ENCODE measurements around the gene CAMKK2. TPM values are rescaled to one million over a fixed set of nuclear protein-coding genes. Genes with fewer than 3 reads are reported as not detected.

CAMKK2 gene
- polyA plus RNA-seq, 1 of the 3 experiments (the other 2 are of a cell fraction) = 23.6 TPM

GRCh38 chr12:121255433-121255832, 41.1 kb downstream of the CAMKK2 start:
- ChIA-PET CTCF (interaction anchor here (0.6 to 0.8 kb wide), 2 partner anchors 40 to 62 kb away, joined by 3 read pairs; no protein-coding TSS in a partner anchor), POLR2A (no interaction called here)
- WGBS (ENCODE audit: low lambda C conversion rate) = 97% methylated on average over 9 of the region's 9 CpGs
- Histone ChIP-seq H2AFZ (ENCODE audit: low read depth) (no peak overlapping the region), H3K4me3 (ENCODE audit: low read depth in 2 of 2, low read length in 1 of 2) (no peak overlapping the region), H3K9ac (no peak overlapping the region), H3F3A (replicated peaks; ENCODE audit: insufficient read depth) (no peaks in the 10 kb centered on the region), H3K4me1 (ENCODE audit: control insufficient read depth in 1 of 2, insufficient read depth in 2 of 2, low read depth in 1 of 2, low read length in 1 of 2) (no peaks in the 10 kb centered on the region), H4K20me1 (ENCODE audit: insufficient read depth) (no peaks in the 10 kb centered on the region), H3K9me3 (no peaks in the 10 kb centered on the region), H3K36me3 (replicated peaks in 1 of 2; ENCODE audit: control insufficient read depth in 1 of 2, insufficient read depth in 2 of 2, low read length in 1 of 2) (peaks cover 5 to 15% of the 10 kb centered on the region in 2 experiments), H3K27me3 (ENCODE audit: insufficient read depth) (no peaks in the 10 kb centered on the region), H3K9me2 (no peaks in the 10 kb centered on the region), H3K4me2 (no peak overlapping the region), H3K79me2 (ENCODE audit: insufficient read depth) (no peaks in the 10 kb centered on the region), H3K27ac (ENCODE audit: low read depth in 2 of 2, low read length in 1 of 2) (no peak overlapping the region)
- no peak for TF ChIP-seq RCOR1 (IDR thresholded peaks at IDR 0.05; ENCODE audit: low read length)
- no peak for TF ChIP-seq EP300 (IDR thresholded peaks at IDR 0.05; ENCODE audit: borderline replicate concordance in 1 of 2, low read depth in 1 of 2, low read length in 1 of 2)
- DNase-seq = no peak

- CTCF ChIA-PET = interaction anchor here (1.0 kb wide), 1 partner anchor 144 kb away, joined by 3 read pairs; no protein-coding TSS in a partner anchor
- Histone ChIP-seq H4K20me1 (ENCODE audit: insufficient read depth) (no peaks in the 10 kb centered on the region), H3K9me2 (no peaks in the 10 kb centered on the region), H2AFZ (ENCODE audit: low read depth) (no peak overlapping the region), H3K27ac (ENCODE audit: low read depth in 2 of 2, low read length in 1 of 2) (no peak overlapping the region), H3K79me2 (ENCODE audit: insufficient read depth) (no peaks in the 10 kb centered on the region), H3K36me3 (replicated peaks in 1 of 2; ENCODE audit: control insufficient read depth in 1 of 2, insufficient read depth in 2 of 2, low read length in 1 of 2) (peaks cover 0 to 15% of the 10 kb centered on the region in 2 experiments), H3K9me3 (no peaks in the 10 kb centered on the region), H3K9ac (no peak overlapping the region), H3K4me3 (ENCODE audit: low read depth in 2 of 2, low read length in 1 of 2) (no peak overlapping the region), H3K4me2 (no peak overlapping the region), H3F3A (replicated peaks; ENCODE audit: insufficient read depth) (no peaks in the 10 kb centered on the region), H3K4me1 (ENCODE audit: control insufficient read depth in 1 of 2, insufficient read depth in 2 of 2, low read depth in 1 of 2, low read length in 1 of 2) (no peaks in the 10 kb centered on the region), H3K27me3 (ENCODE audit: insufficient read depth) (no peaks in the 10 kb centered on the region)
- POLR2A ChIA-PET = no interaction called here
- 94% methylated on average over 15 of the region's 15 CpGs for WGBS (ENCODE audit: low lambda C conversion rate)
- no peak for DNase-seq
- TF ChIP-seq ELF1 (IDR thresholded peaks at IDR 0.05) (no peak), FOSL2 (IDR thresholded peaks at IDR 0.05; ENCODE audit: borderline replicate concordance, low read depth) (no peak), GATA2 (CRISPR knock-in tag; IDR thresholded peaks at IDR 0.05) (no peak), RFX5 (IDR thresholded peaks at IDR 0.05; ENCODE audit: low read length) (no peak), NFIC (IDR thresholded peaks at IDR 0.05; ENCODE audit: borderline replicate concordance) (no peak), CTCF (IDR thresholded peaks at IDR 0.05) (no peak), EZH2phosphoT487 (IDR thresholded peaks at IDR 0.05; ENCODE audit: borderline replicate concordance, low read depth) (no peak), FOXM1 (IDR thresholded peaks at IDR 0.05; ENCODE audit: low read depth) (no peak), TEAD4 (IDR thresholded peaks at IDR 0.05; ENCODE audit: borderline replicate concordance, insufficient read depth) (no peak), RAD21 (IDR thresholded peaks at IDR 0.05; ENCODE audit: low read length) (no peak), FOXJ3 (CRISPR knock-in tag; IDR thresholded peaks at IDR 0.05) (no peak), JUND (IDR thresholded peaks at IDR 0.05) (no peak), IRF3 (IDR thresholded peaks at IDR 0.05; ENCODE audit: low read depth, low read length) (no peak), REST (IDR thresholded peaks at IDR 0.05; ENCODE audit: low read depth, low read length) (no peak), TAF1 (IDR thresholded peaks at IDR 0.05; ENCODE audit: borderline replicate concordance, low read depth, low read length) (no peak), ZBTB33 (IDR thresholded peaks at IDR 0.05; ENCODE audit: borderline replicate concordance, low read depth) (no peak), MAX (IDR thresholded peaks at IDR 0.05; ENCODE audit: low read depth) (no peak)
These were observed 42.7 kb downstream of the CAMKK2 start for GRCh38 chr12:121253638-121254335.
